NOMO-1 treated with dmso at 0.1 percent for 144 hours (cell line): ENCODE data around the gene TMTC2.
A peak's percentile ranks its signal among the peaks of the same experiment; 100 is the strongest.

Experiments
- DNase-seq: peaks from one replicate; lab custom pipeline; 2025; ENCODE audit not compliant: unreplicated experiment; lab: John Stamatoyannopoulos, UW

Gene TMTC2

GRCh38 chr12:82950356-82950755 lies 263.6 kb downstream of the TMTC2 start:
- no peak for DNase-seq

GRCh38 chr12:82952946-82953345 lies 266.2 kb downstream of the TMTC2 start:
- DNase-seq, result no peak

GRCh38 chr12:82953397-82953796 lies 266.7 kb downstream of the TMTC2 start:
- no peak for DNase-seq

GRCh38 chr12:82954064-82954463 lies 267.4 kb downstream of the TMTC2 start:
- DNase-seq, result no peak

GRCh38 chr12:82954572-82954971 lies 267.9 kb downstream of the TMTC2 start:
- DNase-seq, result no peak

GRCh38 chr12:82955043-82955442 lies 268.3 kb downstream of the TMTC2 start:
- no peak for DNase-seq

- no peak for DNase-seq
These were observed 272.3 kb downstream of the TMTC2 start for GRCh38 chr12:82958966-82959365.

GRCh38 chr12:82959821-82960220 lies 273.1 kb downstream of the TMTC2 start:
- DNase-seq, result no peak

GRCh38 chr12:82961835-82962234 lies 275.1 kb downstream of the TMTC2 start:
- DNase-seq, result no peak

- no peak for DNase-seq
These were observed 277.2 kb downstream of the TMTC2 start for GRCh38 chr12:82963956-82964355.

- no peak for DNase-seq
These were observed 277.7 kb downstream of the TMTC2 start for GRCh38 chr12:82964446-82964845.

- DNase-seq, result peak; percentile 84
These were observed 279.4 kb downstream of the TMTC2 start for GRCh38 chr12:82966001-82966559.

- DNase-seq, result no peak
These were observed 282.1 kb downstream of the TMTC2 start for GRCh38 chr12:82968631-82969367.

GRCh38 chr12:82970614-82971013 lies 283.9 kb downstream of the TMTC2 start:
- no peak for DNase-seq

- DNase-seq, result no peak
These were observed 284.9 kb downstream of the TMTC2 start for GRCh38 chr12:82971584-82971983.

- no peak for DNase-seq
These were observed 285.9 kb downstream of the TMTC2 start for GRCh38 chr12:82972624-82973023.

GRCh38 chr12:82973592-82973991 lies 286.9 kb downstream of the TMTC2 start:
- no peak for DNase-seq

GRCh38 chr12:82981150-82981549 lies 294.4 kb downstream of the TMTC2 start:
- no peak for DNase-seq

GRCh38 chr12:82994117-82994516 lies 307.4 kb downstream of the TMTC2 start:
- no peak for DNase-seq

- DNase-seq, result no peak
These were observed 309.6 kb downstream of the TMTC2 start for GRCh38 chr12:82996168-82996812.

- DNase-seq, result no peak
These were observed 311.8 kb downstream of the TMTC2 start for GRCh38 chr12:82998509-82998908.

- no peak for DNase-seq
These were observed 316.3 kb downstream of the TMTC2 start for GRCh38 chr12:83003026-83003425.
